IPS DF 6.9 (cell line): ENCODE results near the gene ITGA8.

Experiments
- DNase-seq: peaks from one replicate; pipeline ENCODE4 v3.0.0-alpha.2; 2013; ENCODE audit warnings: low read depth, low spot score
- H3K27ac ChIP-seq: one replicate; pipeline ENCODE4 v1.5.1; 2013; ENCODE audit warnings: low read length, control low read depth
- H3K27me3 ChIP-seq: 2 replicates; pipeline ENCODE4 v1.6.1; 2013; ENCODE audit warnings: mild to moderate bottlenecking, low read length; ENCODE audit not compliant: control insufficient read depth, insufficient read depth
- H3K36me3 ChIP-seq: 2 replicates; pipeline ENCODE4 v1.6.1; 2013; ENCODE audit warnings: low read length; ENCODE audit not compliant: control insufficient read depth, insufficient read depth
- H3K4me1 ChIP-seq: 2 replicates; pipeline ENCODE4 v1.6.1; 2013; ENCODE audit warnings: low read length; ENCODE audit not compliant: control insufficient read depth, insufficient read depth
- H3K4me3 ChIP-seq: 2 replicates; pipeline ENCODE4 v1.5.1; 2013; ENCODE audit warnings: mild to moderate bottlenecking, low read length
- H3K9me3 ChIP-seq: 2 replicates; pipeline ENCODE4 v1.6.1; 2013; ENCODE audit warnings: low read length, inconsistent platforms; ENCODE audit not compliant: control insufficient read depth, insufficient read depth
- WGBS: extraction: QIAGEN DNeasy Blood & Tissue Kit; methylation state at CpG from one replicate; pipeline ENCODE4 v1.1.7; 2013; ENCODE audit warnings: mixed read lengths, missing lambda C conversion rate; ENCODE audit not compliant: insufficient read length, insufficient coverage; 5-methylcytosine and 5-hydroxymethylcytosine counted together

ITGA8 gene

GRCh38 chr10:15695852-15696251 lies 23.9 kb downstream of the ITGA8 start:
- Histone ChIP-seq H3K27me3 (no peaks in the 10 kb centered on the region), H3K4me1 (no peaks in the 10 kb centered on the region), H3K4me3 (no peak overlapping the region), H3K27ac (no peak overlapping the region), H3K9me3 (no peaks in the 10 kb centered on the region), H3K36me3 (no peaks in the 10 kb centered on the region)
- WGBS: no CpG with 5 or more reads among the region's 12 CpGs
- no peak for DNase-seq

GRCh38 chr10:15690031-15690430 lies 29.7 kb downstream of the ITGA8 start:
- Histone ChIP-seq H3K36me3 (no peaks in the 10 kb centered on the region), H3K9me3 (no peaks in the 10 kb centered on the region), H3K27ac (no peak overlapping the region), H3K27me3 (no peaks in the 10 kb centered on the region), H3K4me3 (no peak overlapping the region), H3K4me1 (no peaks in the 10 kb centered on the region)
- no CpG with 5 or more reads among the region's 5 CpGs for WGBS
- no peak for DNase-seq

- Histone ChIP-seq H3K27ac (no peak overlapping the region), H3K4me3 (no peak overlapping the region), H3K27me3 (no peaks in the 10 kb centered on the region), H3K4me1 (no peaks in the 10 kb centered on the region), H3K9me3 (no peaks in the 10 kb centered on the region), H3K36me3 (no peaks in the 10 kb centered on the region)
- no peak for DNase-seq
- WGBS: no CpG with 5 or more reads among the region's 4 CpGs
These were observed 35.0 kb downstream of the ITGA8 start for GRCh38 chr10:15684768-15685167.

- Histone ChIP-seq H3K4me3 (no peak overlapping the region), H3K4me1 (no peaks in the 10 kb centered on the region), H3K27me3 (no peaks in the 10 kb centered on the region), H3K36me3 (no peaks in the 10 kb centered on the region), H3K9me3 (no peaks in the 10 kb centered on the region), H3K27ac (no peak overlapping the region)
- no CpG with 5 or more reads among the region's 4 CpGs for whole genome bisulfite sequencing
- DNase-seq: no peak
These were observed 38.6 kb downstream of the ITGA8 start for GRCh38 chr10:15681076-15681475.

GRCh38 chr10:15678851-15679250 lies 40.9 kb downstream of the ITGA8 start:
- Histone ChIP-seq H3K4me3 (no peak overlapping the region), H3K27me3 (no peaks in the 10 kb centered on the region), H3K4me1 (no peaks in the 10 kb centered on the region), H3K36me3 (no peaks in the 10 kb centered on the region), H3K9me3 (no peaks in the 10 kb centered on the region), H3K27ac (no peak overlapping the region)
- DNase-seq: no peak
- WGBS: no CpG with 5 or more reads among the region's 3 CpGs

GRCh38 chr10:15672469-15672868 lies 47.3 kb downstream of the ITGA8 start:
- H3K4me3 ChIP-seq: no peak overlapping the region
- no peak for DNase-seq
- no peak overlapping the region for H3K27ac ChIP-seq
- no peaks in the 10 kb centered on the region for H3K9me3 ChIP-seq
- H3K27me3 ChIP-seq: no peaks in the 10 kb centered on the region
- H3K4me1 ChIP-seq: no peaks in the 10 kb centered on the region
- H3K36me3 ChIP-seq: no peaks in the 10 kb centered on the region
- no CpG with 5 or more reads among the region's 3 CpGs for WGBS

- Histone ChIP-seq H3K36me3 (no peaks in the 10 kb centered on the region), H3K4me1 (no peaks in the 10 kb centered on the region), H3K27ac (no peak overlapping the region), H3K4me3 (no peak overlapping the region), H3K27me3 (no peaks in the 10 kb centered on the region), H3K9me3 (no peaks in the 10 kb centered on the region)
- 100% methylated on average over 2 of the region's 5 CpGs for WGBS
- DNase-seq: no peak
These were observed 48.8 kb downstream of the ITGA8 start for GRCh38 chr10:15670880-15671279.

GRCh38 chr10:15661574-15661973 lies 58.1 kb downstream of the ITGA8 start:
- Histone ChIP-seq H3K27ac (no peak overlapping the region), H3K27me3 (no peaks in the 10 kb centered on the region; the same call in 1 of the 2 replicates), H3K9me3 (no peaks in the 10 kb centered on the region), H3K4me1 (no peaks in the 10 kb centered on the region), H3K36me3 (no peaks in the 10 kb centered on the region), H3K4me3 (no peak overlapping the region)
- WGBS: no CpG with 5 or more reads among the region's 5 CpGs
- no peak for DNase-seq

GRCh38 chr10:15660990-15661389 lies 58.7 kb downstream of the ITGA8 start:
- H3K36me3 ChIP-seq: no peaks in the 10 kb centered on the region
- no CpG with 5 or more reads among the region's 5 CpGs for WGBS

GRCh38 chr10:15658069-15658702 lies 61.5 kb downstream of the ITGA8 start:
- H3K9me3 ChIP-seq: no peaks in the 10 kb centered on the region
- no peaks in the 10 kb centered on the region for H3K4me1 ChIP-seq
- H3K4me3 ChIP-seq: no peak overlapping the region
- 100% methylated on average over 1 of the region's 5 CpGs for WGBS
- H3K27ac ChIP-seq: no peak overlapping the region
- H3K36me3 ChIP-seq: no peaks in the 10 kb centered on the region
- H3K27me3 ChIP-seq: no peaks in the 10 kb centered on the region; the same call in 1 of the 2 replicates
- no peak for DNase-seq

More at GRCh38 chr10:15660990-15661389, 58.7 kb downstream of the ITGA8 start:
- no peak for DNase-seq
- no peaks in the 10 kb centered on the region; the same call in 1 of the 2 replicates for H3K27me3 ChIP-seq
- H3K4me3 ChIP-seq: no peak overlapping the region
- H3K4me1 ChIP-seq: no peaks in the 10 kb centered on the region
- no peak overlapping the region for H3K27ac ChIP-seq
- no peaks in the 10 kb centered on the region for H3K9me3 ChIP-seq

GRCh38 chr10:15652757-15653156 lies 67.0 kb downstream of the ITGA8 start:
- DNase-seq: no peak
- Histone ChIP-seq H3K27ac (no peak overlapping the region), H3K4me3 (no peak overlapping the region), H3K36me3 (no peaks in the 10 kb centered on the region), H3K27me3 (no peaks in the 10 kb centered on the region), H3K9me3 (no peaks in the 10 kb centered on the region), H3K4me1 (no peaks in the 10 kb centered on the region)
- WGBS: no CpG with 5 or more reads among the region's 4 CpGs
